ENCODE results near the gene DAD1. TPM values are rescaled to one million over a fixed set of nuclear protein-coding genes. Genes with fewer than 3 reads are reported as not detected.

The DAD1 gene
- total RNA-seq, 1 donor from 2014 or later, result 165 TPM

DNA sequence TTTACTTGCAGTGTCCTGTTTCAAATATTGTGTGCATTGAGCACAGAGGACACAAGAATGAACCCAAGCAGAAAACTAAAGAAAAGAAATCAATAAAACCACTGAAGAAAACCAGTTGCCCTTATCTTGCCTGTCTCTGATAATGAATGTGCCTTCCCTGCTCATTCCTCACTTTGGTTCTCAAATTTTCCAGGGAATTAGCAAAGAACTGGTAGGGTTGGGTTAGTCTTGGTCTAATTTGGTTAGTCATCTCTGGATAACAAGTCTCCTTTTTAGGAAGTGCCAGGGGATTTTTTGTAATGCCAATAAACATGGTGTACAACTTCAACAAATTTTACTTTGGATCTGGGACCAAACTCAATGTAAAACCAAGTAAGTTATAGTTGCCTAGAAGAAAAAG, 65.7 kb downstream of the DAD1 start:
- intact Hi-C loops (cut with micrococcal nuclease), result no loop called here

DNA sequence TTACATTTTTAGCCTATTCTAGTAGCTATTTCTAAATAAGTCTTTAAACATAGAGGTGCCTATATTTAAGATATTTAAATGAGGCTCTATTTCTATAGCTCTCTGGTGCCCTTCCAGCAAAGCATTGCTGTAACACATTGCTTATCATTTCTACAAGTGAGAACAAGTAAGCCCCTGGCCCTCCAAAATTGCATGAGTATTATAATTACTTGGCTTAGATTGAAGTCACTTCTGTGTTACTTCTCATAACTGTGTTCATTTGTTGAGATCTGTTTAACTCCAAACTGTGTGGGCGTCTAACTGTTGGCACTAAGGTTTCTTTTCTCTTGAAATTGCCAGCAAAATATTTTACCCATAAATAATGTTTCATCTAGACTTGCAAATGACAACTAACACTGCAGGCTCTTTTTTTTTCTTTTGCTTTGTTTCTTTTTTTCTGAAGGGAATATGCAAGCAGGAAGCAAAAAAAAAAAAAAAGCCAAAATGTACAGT, 66.5 kb downstream of the DAD1 start:
- intact Hi-C loops (cut with micrococcal nuclease), result no loop called here

DNA sequence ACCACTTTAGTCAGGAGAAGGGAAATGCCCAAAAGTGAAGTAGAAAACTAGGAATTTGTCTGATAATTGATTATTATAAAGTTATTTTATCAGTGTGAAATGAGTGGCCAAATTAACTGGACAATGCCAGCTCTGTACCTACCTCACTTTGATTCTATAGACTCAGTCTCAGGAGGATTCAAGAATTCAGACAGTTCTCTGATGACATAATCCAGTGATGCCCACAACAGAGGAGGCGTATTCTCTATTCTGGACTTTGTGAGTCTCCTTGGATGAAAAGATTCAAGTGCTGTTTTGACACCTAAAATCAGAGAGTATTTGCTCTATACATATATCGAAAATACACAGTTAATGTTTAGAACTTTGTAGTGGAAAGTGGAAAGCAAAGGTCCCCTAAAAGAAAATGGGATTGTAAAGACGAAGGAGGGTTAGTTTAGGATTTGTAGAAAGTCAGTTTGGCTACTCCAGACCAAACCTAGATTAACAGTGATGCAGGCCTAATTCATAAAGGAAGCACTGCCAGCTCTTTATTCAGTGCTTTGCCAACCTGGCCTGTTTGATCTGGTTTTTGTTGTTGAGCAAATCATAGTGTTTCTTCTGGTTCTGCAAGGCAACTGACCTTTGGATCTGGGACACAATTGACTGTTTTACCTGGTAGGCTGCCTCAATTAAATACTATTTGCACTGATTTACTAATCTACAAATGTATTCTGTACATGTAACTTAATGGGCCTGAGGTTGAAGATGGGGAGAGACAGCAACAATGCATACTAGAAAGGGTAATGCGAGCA, 67.4 kb downstream of the DAD1 start:
- intact Hi-C loops (cut with micrococcal nuclease), result loop anchor here (1.0 kb wide), 1 partner anchor 8 kb away; no protein-coding TSS in a partner anchor

DNA sequence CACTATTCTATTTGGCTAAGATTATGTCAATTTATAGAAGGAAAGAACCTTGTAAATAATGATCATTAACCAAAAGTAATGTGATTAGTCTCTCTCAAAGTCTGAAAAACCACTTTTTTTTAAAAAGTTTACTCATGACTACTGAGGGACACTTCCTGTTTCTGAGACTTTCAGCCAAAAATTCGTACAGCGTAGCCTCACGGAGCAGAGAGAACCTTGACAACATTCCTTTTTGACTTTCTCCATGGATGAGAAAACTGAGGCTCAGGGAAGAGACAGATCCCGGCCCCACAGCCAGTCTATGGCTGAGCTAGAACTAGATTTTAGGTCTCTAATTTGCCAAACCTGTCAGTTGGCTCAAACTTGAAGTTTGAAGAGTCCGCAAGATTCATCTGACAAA, 68.2 kb downstream of the DAD1 start:
- intact Hi-C loops (cut with micrococcal nuclease), result loop anchor here (1.0 kb wide), 2 partner anchors 8 to 9 kb away; no protein-coding TSS in a partner anchor

DNA sequence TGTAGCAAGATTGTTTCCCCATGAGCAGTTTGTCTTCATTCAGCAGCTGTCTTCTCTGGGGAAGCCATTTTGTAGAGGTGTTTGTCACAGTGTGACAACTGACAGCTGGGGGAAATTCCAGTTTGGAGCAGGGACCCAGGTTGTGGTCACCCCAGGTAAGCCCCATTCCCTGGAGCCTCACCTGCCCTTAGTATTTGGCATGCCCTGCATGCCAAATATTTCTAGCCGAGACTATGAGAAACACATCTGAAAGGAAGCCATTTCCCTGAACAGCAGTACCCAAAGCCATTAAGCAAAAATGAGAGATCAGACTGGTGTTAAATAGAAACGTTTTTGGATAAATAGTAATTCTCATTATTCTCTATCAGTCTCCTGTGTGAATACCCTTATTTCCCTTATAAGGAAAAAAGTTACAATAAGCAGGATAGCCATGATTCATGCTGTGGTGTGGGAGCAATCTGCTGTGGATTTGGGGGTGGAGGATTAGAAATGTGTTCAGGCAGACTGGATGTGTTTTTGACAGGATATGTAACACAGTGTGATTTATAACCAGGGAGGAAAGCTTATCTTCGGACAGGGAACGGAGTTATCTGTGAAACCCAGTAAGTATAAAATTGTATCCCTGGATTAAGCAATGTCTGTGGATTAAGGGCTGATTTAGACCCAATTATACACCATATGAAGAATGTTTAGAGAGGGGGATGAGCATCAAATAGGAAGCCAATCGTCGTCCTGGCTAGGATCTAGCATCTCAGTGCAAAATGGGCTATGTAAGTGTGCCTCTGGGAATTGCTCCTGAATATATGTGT, 68.9 kb downstream of the DAD1 start:
- intact Hi-C loops (cut with micrococcal nuclease), result loop anchor here (1.0 to 10.0 kb wide), 3 partner anchors 8 to 675 kb away; no protein-coding TSS in a partner anchor

DNA sequence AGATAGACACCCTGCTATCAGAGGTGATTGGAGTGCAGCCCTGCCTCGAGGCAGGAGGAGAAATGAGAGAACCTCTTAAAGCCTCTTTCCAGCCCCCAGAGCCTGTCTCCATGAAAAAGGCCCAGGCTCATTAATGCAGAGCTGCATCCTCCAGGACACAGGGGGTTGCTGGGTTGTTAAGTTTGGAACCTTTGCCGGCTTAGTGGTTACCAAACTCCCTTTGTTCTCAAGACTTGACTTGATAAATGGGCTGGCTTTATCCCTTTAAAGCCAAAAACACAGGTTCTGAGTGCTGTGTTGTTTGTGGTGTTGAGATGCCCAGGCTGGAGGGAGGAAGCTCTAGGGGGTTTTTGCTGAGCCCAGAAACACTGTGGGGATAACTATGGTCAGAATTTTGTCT, 71.0 kb downstream of the DAD1 start:
- intact Hi-C loops (cut with micrococcal nuclease), result loop anchor here (5.0 to 10.0 kb wide), 2 partner anchors 34 to 673 kb away; no protein-coding TSS in a partner anchor

DNA sequence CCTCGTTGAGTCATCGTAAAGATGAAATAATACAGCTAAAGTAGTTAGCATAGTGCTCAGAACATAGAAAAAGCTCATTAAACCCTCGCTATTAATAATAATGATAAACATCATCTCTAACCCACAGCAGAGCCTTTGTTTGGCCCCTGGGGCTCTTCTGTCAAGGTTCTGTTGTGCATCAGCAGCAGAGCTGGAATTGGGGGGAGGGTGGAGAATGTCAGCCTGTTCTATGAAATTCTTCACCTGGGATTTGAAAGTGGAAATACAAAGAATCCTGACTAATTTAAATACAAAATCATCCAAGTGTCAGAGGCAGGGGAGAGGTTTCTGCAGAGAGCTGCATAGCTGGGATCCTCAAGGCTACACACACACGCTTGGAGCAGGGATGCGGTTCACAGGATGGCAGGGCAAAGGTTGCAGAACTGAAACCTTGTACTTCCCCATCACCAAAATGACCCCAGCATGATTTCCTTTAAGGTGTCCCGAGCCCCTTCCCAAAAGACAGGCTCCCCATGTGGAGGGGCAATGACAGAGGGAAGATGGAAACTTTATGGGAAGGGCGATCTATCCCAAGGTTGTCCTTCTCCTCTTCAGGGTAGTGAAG, 71.8 kb downstream of the DAD1 start:
- intact Hi-C loops (cut with micrococcal nuclease), result loop anchor here (5.0 to 10.0 kb wide), 2 partner anchors 35 to 672 kb away; no protein-coding TSS in a partner anchor

DNA sequence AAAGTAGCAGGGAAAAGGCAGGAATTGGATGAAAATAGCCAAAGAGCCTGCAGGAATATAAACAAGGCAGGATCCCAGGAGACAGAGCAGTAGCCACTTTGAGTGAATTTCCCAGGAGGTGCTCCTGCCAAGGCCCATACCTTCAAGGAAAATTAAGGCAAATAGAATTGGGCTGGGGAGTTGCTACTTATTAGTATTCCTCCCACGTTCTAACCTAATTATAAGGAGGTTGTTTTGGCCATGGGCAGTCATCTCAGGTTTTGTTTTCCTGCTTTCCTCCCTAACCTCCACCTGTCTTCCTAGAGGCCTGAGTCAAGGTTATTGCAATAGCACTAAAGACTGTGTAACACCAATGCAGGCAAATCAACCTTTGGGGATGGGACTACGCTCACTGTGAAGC, 73.1 kb downstream of the DAD1 start:
- intact Hi-C loops (cut with micrococcal nuclease), result loop anchor here (5.0 to 10.0 kb wide), 2 partner anchors 36 to 671 kb away; no protein-coding TSS in a partner anchor

Other genes with a start within 250 kb of the DAD1 start
- gene ABHD4, start 9.1 kb upstream of the DAD1 start, total RNA-seq, result 6.1 and 7.5 TPM in 2 replicates
- not detected in 2 replicates for gene OR6J1, start 55.1 kb upstream of the DAD1 start, total RNA-seq
- gene OXA1L, start 177.5 kb upstream of the DAD1 start, total RNA-seq, result 112 and 115 TPM in 2 replicates
- not detected in 2 replicates for gene SLC7A7, start 226.2 kb upstream of the DAD1 start, total RNA-seq
- 137 and 139 TPM in 2 replicates for gene MRPL52, start 240.7 kb upstream of the DAD1 start, total RNA-seq
- 1.6 and 1.9 TPM in 2 replicates for gene MMP14, start 247.4 kb upstream of the DAD1 start, total RNA-seq

Data from T-helper 2 cell treated with Interferon-gamma antibody and Interleukin-4, amounts not matched to agents 100 ng/mL and 5 ng/mL, for 36 hours (primary cell).